Common myeloid progenitor, CD34-positive (primary cell): ENCODE data around the gene CLDN8. TPM values are rescaled to one million over a fixed set of nuclear protein-coding genes. Genes with fewer than 3 reads are reported as not detected.

Experiments
- CTCF ChIA-PET: fragments of 350-600 bp; sonication (Branson Sonifier 250); formaldehyde crosslinking; loops from one replicate; lab custom pipeline; 2021; ENCODE audit warnings: antibody characterized with exemption; lab: Charles Lee
- POLR2A ChIA-PET: fragments of 350-600 bp; sonication (Branson Sonifier 250); formaldehyde crosslinking; loops from one replicate; lab custom pipeline; 2021; ENCODE audit warnings: antibody characterized with exemption; lab: Charles Lee
- DNase-seq, 3 donors: peaks; one replicate each; pipeline versions ENCODE4 v3.0.0 to v3.0.0-alpha.2; 2013
- H3K27ac ChIP-seq, 2 experiments: 1 replicate in 1 of 2; 2 replicates in 1 of 2; pipeline ENCODE4 v1.7.0; 2013; ENCODE audit warnings: inconsistent platforms in 2 of 2, low read length in 2 of 2, mild to moderate bottlenecking in 2 of 2, low read depth in 1 of 2, moderate library complexity in 1 of 2; ENCODE audit not compliant: severe bottlenecking in 2 of 2, insufficient read depth in 1 of 2, poor library complexity in 1 of 2
- H3K27me3 ChIP-seq, 5 experiments: replicated peaks in 2 of 5; 1 replicate in 3 of 5; 2 replicates in 2 of 5; pipeline versions ENCODE4 v1.6.1 to v1.7.0; 2013; ENCODE audit warnings: low read length in 4 of 5, mild to moderate bottlenecking in 2 of 5, moderate library complexity in 2 of 5, inconsistent platforms in 1 of 5; ENCODE audit not compliant: insufficient read depth in 5 of 5, control insufficient read depth in 4 of 5
- H3K36me3 ChIP-seq, 4 experiments: 1 replicate in 2 of 4; 2 replicates in 2 of 4; pipeline versions ENCODE4 v1.6.1 to v1.7.0; 2013; ENCODE audit warnings: low read length in 3 of 4, control low read depth in 1 of 4, mild to moderate bottlenecking in 1 of 4; ENCODE audit not compliant: control insufficient read depth in 4 of 4, insufficient read depth in 4 of 4
- H3K4me1 ChIP-seq, 4 experiments: 1 replicate in 3 of 4; 2 replicates in 1 of 4; pipeline versions ENCODE4 v1.6.1 to v1.7.1; 2013; ENCODE audit warnings: low read length in 3 of 4, mild to moderate bottlenecking in 3 of 4, control low read depth in 1 of 4, inconsistent platforms in 1 of 4, moderate library complexity in 1 of 4; ENCODE audit not compliant: control insufficient read depth in 4 of 4, insufficient read depth in 4 of 4; ENCODE audit errors: control extremely low read depth in 1 of 4
- H3K4me3 ChIP-seq, 7 experiments: 1 replicate in 4 of 7; 2 replicates in 3 of 7; pipeline versions ENCODE4 v1.5.1 to v1.7.0; 2013; ENCODE audit warnings: mild to moderate bottlenecking in 7 of 7, low read length in 6 of 7, moderate library complexity in 6 of 7, inconsistent platforms in 2 of 7, low read depth in 2 of 7, control low read depth in 1 of 7; ENCODE audit not compliant: insufficient read depth in 4 of 7, control insufficient read depth in 1 of 7; ENCODE audit errors: extremely low read depth in 1 of 7
- H3K9me3 ChIP-seq, 5 experiments: 1 replicate in 4 of 5; 2 replicates in 1 of 5; pipeline versions ENCODE4 v1.6.1 to v1.7.1; 2013; ENCODE audit warnings: low read length in 4 of 5, mild to moderate bottlenecking in 2 of 5, inconsistent platforms in 1 of 5, low read depth in 1 of 5, moderate library complexity in 1 of 5; ENCODE audit not compliant: control insufficient read depth in 4 of 5, insufficient read depth in 2 of 5; ENCODE audit errors: control extremely low read depth in 1 of 5
- WGBS: methylation state at CpG from one replicate; pipeline ENCODE4 v1.1.5; 2013; ENCODE audit not compliant: insufficient coverage; 5-methylcytosine and 5-hydroxymethylcytosine counted together
- polyA plus RNA-seq: library from polyadenylated mRNA; unstranded; fragments of 120-200 nt; gene quantifications from one replicate; pipeline ENCODE4 v1.2.1, GENCODE V29; 2013

CLDN8 gene
- not detected for polyA plus RNA-seq

GRCh38 chr21:30216041-30216723 lies at the start of gene CLDN8:
TSS of gene CLDN8 (minus strand) at chr21:30216097. CDS start at chr21:30215925, 172 bp downstream.
- no peaks in the 10 kb centered on the region for H3K27me3 ChIP-seq
- no peaks in the 10 kb centered on the region for H3K36me3 ChIP-seq
- no peak for DNase-seq
- no peaks in the 10 kb centered on the region for H3K4me1 ChIP-seq
- no peaks in the 10 kb centered on the region for H3K9me3 ChIP-seq
- WGBS, result 98% methylated on average over 4 of the region's 5 CpGs
- H3K4me3 ChIP-seq, result no peak within 1 kb of the TSS
- H3K27ac ChIP-seq, result no peak within 1 kb of the TSS
- ChIA-PET POLR2A (no interaction called here), CTCF (interaction anchor here (1.1 kb wide), 1 partner anchor 12 kb away, joined by 3 read pairs; no protein-coding TSS in a partner anchor)

GRCh38 chr21:30257773-30258172 lies 41.9 kb upstream of the CLDN8 start:
- ChIA-PET POLR2A (no interaction called here), CTCF (no interaction called here)
- no peak for DNase-seq
- no peaks in the 10 kb centered on the region for H3K36me3 ChIP-seq
- H3K9me3 ChIP-seq, result no peaks in the 10 kb centered on the region
- no peak overlapping the region for H3K27ac ChIP-seq
- no peaks in the 10 kb centered on the region for H3K27me3 ChIP-seq
- 95% methylated on average over 3 of the region's 4 CpGs for WGBS
- H3K4me1 ChIP-seq, result no peaks in the 10 kb centered on the region
- no peak overlapping the region for H3K4me3 ChIP-seq

- CTCF ChIA-PET, result no interaction called here
- Histone ChIP-seq H3K27ac (no peak overlapping the region), H3K4me3 (no peak overlapping the region), H3K4me1 (no peaks in the 10 kb centered on the region), H3K27me3 (no peaks in the 10 kb centered on the region), H3K36me3 (no peaks in the 10 kb centered on the region), H3K9me3 (no peaks in the 10 kb centered on the region)
- 97% methylated on average over 4 of the region's 4 CpGs for WGBS
- no peak for DNase-seq
- POLR2A ChIA-PET, result interaction anchor here (0.6 kb wide), 1 partner anchor 75 kb away, joined by 3 read pairs; no protein-coding TSS in a partner anchor
Observed at GRCh38 chr21:30256100-30256499, 40.2 kb upstream of the CLDN8 start.

GRCh38 chr21:30255679-30256078 lies 39.8 kb upstream of the CLDN8 start:
- Histone ChIP-seq H3K27me3 (no peaks in the 10 kb centered on the region), H3K36me3 (no peaks in the 10 kb centered on the region), H3K9me3 (no peaks in the 10 kb centered on the region), H3K4me3 (no peak overlapping the region), H3K4me1 (no peaks in the 10 kb centered on the region), H3K27ac (no peak overlapping the region)
- ChIA-PET CTCF (no interaction called here), POLR2A (interaction anchor here (0.6 kb wide), 1 partner anchor 75 kb away, joined by 3 read pairs; no protein-coding TSS in a partner anchor)
- WGBS, result 63% methylated on average over 1 of the region's 1 CpG
- no peak for DNase-seq

- Histone ChIP-seq H3K9me3 (no peaks in the 10 kb centered on the region), H3K4me3 (no peak overlapping the region), H3K36me3 (no peaks in the 10 kb centered on the region), H3K27ac (no peak overlapping the region), H3K4me1 (no peaks in the 10 kb centered on the region), H3K27me3 (no peaks in the 10 kb centered on the region)
- no peak for DNase-seq
- ChIA-PET CTCF (no interaction called here), POLR2A (no interaction called here)
- WGBS, result no CpG with 5 or more reads among the region's 1 CpG
Observed at GRCh38 chr21:30251781-30252180, 35.9 kb upstream of the CLDN8 start.

GRCh38 chr21:30249936-30250335 lies 34.0 kb upstream of the CLDN8 start:
- Histone ChIP-seq H3K4me1 (no peaks in the 10 kb centered on the region), H3K36me3 (no peaks in the 10 kb centered on the region), H3K4me3 (no peak overlapping the region), H3K9me3 (no peaks in the 10 kb centered on the region), H3K27me3 (no peaks in the 10 kb centered on the region), H3K27ac (no peak overlapping the region)
- no peak for DNase-seq
- POLR2A ChIA-PET, result no interaction called here
- WGBS, result no CpG with 5 or more reads among the region's 3 CpGs
- CTCF ChIA-PET, result no interaction called here

GRCh38 chr21:30248844-30249243 lies 32.9 kb upstream of the CLDN8 start:
- Histone ChIP-seq H3K27me3 (peaks cover 0 to 3% (median 0%) of the 10 kb centered on the region in 5 experiments), H3K4me3 (no peak overlapping the region), H3K27ac (no peak overlapping the region), H3K4me1 (no peaks in the 10 kb centered on the region), H3K36me3 (no peaks in the 10 kb centered on the region), H3K9me3 (no peaks in the 10 kb centered on the region)
- ChIA-PET CTCF (no interaction called here), POLR2A (no interaction called here)
- WGBS, result 96% methylated on average over 7 of the region's 9 CpGs
- DNase-seq, result no peak
